Hematopoietic multipotent progenitor cell treated with erythropoietin and hydrocortisone succinate and interleukin-3 and kit ligand, for 17 days (in vitro differentiated cells): Measurements from ENCODE around the gene DSE.
"Not testable (repeated sequence)": the region's sequence is repeated elsewhere in the genome, so short reads cannot be mapped to it uniquely, and the experiment has no call there.

Experiments
- DNase-seq: peaks from one replicate; pipeline ENCODE4 v3.0.0-alpha.2; 2015; ENCODE audit warnings: low spot score

The DSE gene

GRCh38 chr6:116370760-116371119 is at the start of gene DSE:
Gene DSE (plus strand): TSS chr6:116370947. CDS start chr6:116399251, 28,304 bp downstream.
- DNase-seq, result no peak

- not testable (repeated sequence) for DNase-seq
Observed at GRCh38 chr6:116321933-116322332, 48.8 kb upstream of the DSE start.

- no peak for DNase-seq
Observed at GRCh38 chr6:116323863-116324262, 46.9 kb upstream of the DSE start.

- not testable (repeated sequence) for DNase-seq
Observed at GRCh38 chr6:116325634-116326132, 45.1 kb upstream of the DSE start.

- DNase-seq, result no peak
Observed at GRCh38 chr6:116326181-116326671, 44.5 kb upstream of the DSE start.

GRCh38 chr6:116326996-116327395 is 43.8 kb upstream of the DSE start:
- no peak for DNase-seq

GRCh38 chr6:116327803-116328527 is 42.8 kb upstream of the DSE start:
- no peak for DNase-seq

- DNase-seq, result no peak
Observed at GRCh38 chr6:116328528-116328903, 42.2 kb upstream of the DSE start.

GRCh38 chr6:116329156-116329555 is 41.6 kb upstream of the DSE start:
- DNase-seq, result no peak

GRCh38 chr6:116330511-116330910 is 40.2 kb upstream of the DSE start:
- DNase-seq, result no peak

GRCh38 chr6:116332096-116332495 is 38.7 kb upstream of the DSE start:
- DNase-seq, result no peak

GRCh38 chr6:116334638-116335409 is 35.9 kb upstream of the DSE start:
- DNase-seq, result not testable (repeated sequence)

- DNase-seq, result no peak
Observed at GRCh38 chr6:116335612-116336215, 35.0 kb upstream of the DSE start.

GRCh38 chr6:116338943-116339342 is 31.8 kb upstream of the DSE start:
- no peak for DNase-seq

- DNase-seq, result not testable (repeated sequence)
Observed at GRCh38 chr6:116340625-116341024, 30.1 kb upstream of the DSE start.

- no peak for DNase-seq
Observed at GRCh38 chr6:116349216-116349615, 21.5 kb upstream of the DSE start.

- no peak for DNase-seq
Observed at GRCh38 chr6:116351101-116351500, 19.6 kb upstream of the DSE start.

- DNase-seq, result no peak
Observed at GRCh38 chr6:116352515-116353471, 18.0 kb upstream of the DSE start.

GRCh38 chr6:116354236-116354635 is 16.5 kb upstream of the DSE start:
- no peak for DNase-seq

GRCh38 chr6:116355796-116356195 is 15.0 kb upstream of the DSE start:
- DNase-seq, result no peak

- DNase-seq, result no peak
Observed at GRCh38 chr6:116359131-116359530, 11.6 kb upstream of the DSE start.

- DNase-seq, result no peak
Observed at GRCh38 chr6:116359835-116360234, 10.9 kb upstream of the DSE start.
